Muscle layer of duodenum (tissue), 2 donors: Measurements from ENCODE around the gene MSANTD7.
A peak's percentile ranks its signal among the peaks of the same experiment; 100 is the strongest.
"Not testable (repeated sequence)": the region's sequence is repeated elsewhere in the genome, so short reads cannot be mapped to it uniquely, and the experiment has no call there.

Experiments used
- H3K27ac ChIP-seq: one replicate; pipeline ENCODE4 v1.7.0; 2013; ENCODE audit warnings: mild to moderate bottlenecking, low read length
- H3K27me3 ChIP-seq: one replicate; pipeline ENCODE4 v1.7.0; 2013; ENCODE audit warnings: low read depth, mild to moderate bottlenecking, control low read depth, low read length
- H3K36me3 ChIP-seq, 2 donors: one replicate each; pipeline ENCODE4 v1.7.0; 2013; ENCODE audit warnings: low read length in 2 of 2, control low read depth in 1 of 2, mild to moderate bottlenecking in 1 of 2; ENCODE audit not compliant: insufficient read depth in 2 of 2, control insufficient read depth in 1 of 2
- H3K4me1 ChIP-seq, 2 donors: one replicate each; pipeline ENCODE4 v1.7.0; 2013; ENCODE audit warnings: low read length in 2 of 2, mild to moderate bottlenecking in 2 of 2, control low read depth in 1 of 2, moderate library complexity in 1 of 2; ENCODE audit not compliant: insufficient read depth in 2 of 2, control insufficient read depth in 1 of 2
- H3K4me3 ChIP-seq, 2 donors: one replicate each; pipeline ENCODE4 v1.7.0; 2013; ENCODE audit warnings: low read length in 2 of 2, low read depth in 1 of 2, mild to moderate bottlenecking in 1 of 2
- H3K9me3 ChIP-seq, 2 donors: one replicate each; pipeline ENCODE4 v1.7.0; 2013; ENCODE audit warnings: low read length in 2 of 2, control low read depth in 1 of 2, mild to moderate bottlenecking in 1 of 2; ENCODE audit not compliant: control insufficient read depth in 1 of 2
- donor health status: healthy.

Gene MSANTD7

DNA sequence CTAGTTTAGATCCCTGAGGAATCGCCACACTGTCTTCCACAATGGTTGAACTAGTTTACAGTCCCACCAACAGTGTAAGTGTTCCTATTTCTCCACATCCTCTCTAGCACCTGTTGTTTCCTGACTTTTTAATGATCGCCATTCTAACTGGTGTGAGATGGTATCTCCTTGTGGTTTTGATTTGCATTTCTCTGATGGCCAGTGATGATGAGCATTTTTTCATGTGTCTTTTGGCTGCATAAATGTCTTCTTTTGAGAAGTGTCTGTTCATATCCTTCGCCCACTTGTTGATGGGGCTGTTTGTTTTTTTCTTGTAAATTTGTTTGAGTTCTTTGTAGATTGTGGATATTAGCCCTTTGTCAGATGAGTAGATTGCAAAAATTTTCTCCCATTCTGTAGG lies 26.8 kb downstream of the MSANTD7 start:
- H3K9me3 ChIP-seq, H3K4me3 ChIP-seq, H3K27me3 ChIP-seq, H3K4me1 ChIP-seq, H3K27ac ChIP-seq: not testable (repeated sequence)
- H3K36me3 ChIP-seq, result peaks cover 23 to 24% of the 10 kb centered on the region in 2 donors

DNA sequence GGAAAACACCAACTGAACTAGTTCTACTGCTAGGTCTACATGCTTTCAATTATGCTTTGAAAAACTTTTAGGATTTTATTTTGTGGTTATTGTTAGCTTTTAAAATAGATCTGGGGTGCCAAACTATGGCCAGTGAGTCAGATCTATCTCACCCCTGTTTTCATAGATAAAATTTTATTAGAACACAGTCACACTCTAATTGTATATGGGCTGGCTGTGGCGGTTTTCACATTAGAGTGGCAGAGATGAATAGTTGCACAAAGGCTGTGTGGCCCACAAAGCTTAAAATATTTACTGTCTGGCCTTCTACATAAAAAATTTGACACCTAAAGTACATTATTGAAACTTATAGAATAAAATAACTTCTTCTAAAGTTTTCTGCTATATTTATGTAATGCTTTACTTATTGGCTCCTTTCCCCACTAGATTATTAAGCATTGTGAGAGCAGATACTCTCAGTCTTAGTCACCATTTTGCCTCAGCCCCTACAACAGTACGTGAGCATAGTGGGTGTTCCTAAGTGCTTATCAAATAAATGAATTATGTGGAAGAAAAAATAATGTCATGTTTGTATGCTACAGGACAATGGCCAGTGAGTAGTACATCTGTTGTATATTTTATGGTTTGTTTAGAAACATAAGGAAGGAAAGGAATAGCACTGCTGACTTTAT lies 35.1 kb downstream of the MSANTD7 start:
- Histone ChIP-seq H3K4me1 (peaks cover 0 to 10% of the 10 kb centered on the region in 2 donors), H3K4me3 (no peak overlapping the region), H3K9me3 (no peaks in the 10 kb centered on the region), H3K27me3 (no peaks in the 10 kb centered on the region), H3K27ac (no peak overlapping the region), H3K36me3 (peaks cover 16% of the 10 kb centered on the region in 2 donors)

- peaks cover 7 to 22% of the 10 kb centered on the region in 2 donors for H3K4me1 ChIP-seq
- peaks cover 0 to 7% of the 10 kb centered on the region in 2 donors for H3K36me3 ChIP-seq
- no peak overlapping the region for H3K4me3 ChIP-seq
- no peaks in the 10 kb centered on the region for H3K9me3 ChIP-seq
- no peak overlapping the region for H3K27ac ChIP-seq
- H3K27me3 ChIP-seq, result no peaks in the 10 kb centered on the region
These were observed 37.8 kb downstream of the MSANTD7 start for GRCh38 chr10:14875941-14876340.

GRCh38 chr10:14876764-14877163 lies 38.7 kb downstream of the MSANTD7 start:
- Histone ChIP-seq H3K27ac (no peak overlapping the region), H3K4me3 (peak overlapping the region in 1 of 2 donors; percentile 98), H3K27me3 (no peaks in the 10 kb centered on the region), H3K36me3 (peaks cover 0 to 7% of the 10 kb centered on the region in 2 donors), H3K4me1 (peaks cover 7 to 22% of the 10 kb centered on the region in 2 donors), H3K9me3 (no peaks in the 10 kb centered on the region)

DNA sequence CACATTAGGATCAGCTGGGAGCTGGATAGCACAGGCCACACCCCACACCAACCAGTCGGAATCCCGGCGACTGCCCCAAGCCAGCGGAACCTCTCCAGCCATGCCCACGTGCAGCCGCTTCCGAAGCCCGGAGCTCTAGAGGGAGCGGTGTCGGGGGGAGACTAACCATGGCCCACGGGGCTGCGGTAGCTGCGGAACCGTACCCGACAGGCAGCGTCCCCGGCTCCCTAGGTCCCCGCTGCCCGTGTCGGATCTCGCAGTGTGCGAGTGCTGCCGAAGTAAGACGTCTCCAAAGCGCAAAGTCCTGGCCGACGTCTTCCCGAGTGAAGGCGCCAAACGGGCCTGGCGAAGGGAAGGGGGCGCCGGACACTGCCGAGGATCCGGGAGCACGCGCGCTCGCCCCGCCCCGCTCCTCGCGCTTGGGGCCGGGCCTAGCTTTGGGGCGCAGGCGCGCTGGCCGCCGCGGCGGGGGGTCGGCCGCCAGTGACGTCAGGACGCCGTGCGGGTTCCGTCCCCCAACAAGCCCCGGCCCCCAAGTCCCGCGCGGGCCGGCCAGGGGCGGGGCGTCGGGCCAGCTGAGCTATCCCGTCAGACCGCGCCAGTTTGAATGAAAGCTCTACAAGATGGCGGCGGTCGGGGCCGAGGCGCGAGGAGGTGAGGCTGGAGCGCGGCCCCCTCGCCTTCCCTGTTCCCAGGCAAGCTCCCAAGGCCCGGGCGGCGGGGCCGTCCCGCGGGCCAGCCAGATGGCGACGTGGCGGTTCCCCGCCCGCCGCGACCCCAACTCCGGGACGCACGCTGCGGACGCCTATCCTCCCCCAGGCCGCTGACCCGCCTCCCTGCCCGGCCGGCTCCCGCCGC lies 40.4 kb downstream of the MSANTD7 start, which contains the start of gene SUV39H2:
TSS of gene SUV39H2 (plus strand) at position 601 of the 858 bp plus-strand sequence. CDS start at position 624, 23 bp downstream.
- H3K9me3 ChIP-seq, result no peaks in the 10 kb centered on the region
- peaks cover 0 to 7% of the 10 kb centered on the region in 2 donors for H3K36me3 ChIP-seq
- H3K27ac ChIP-seq, result peak within 1 kb of the TSS; percentile 83
- no peaks in the 10 kb centered on the region for H3K27me3 ChIP-seq
- H3K4me1 ChIP-seq, result peaks cover 7 to 22% of the 10 kb centered on the region in 2 donors
- peak within 1 kb of the TSS; percentile 83 to 98 for H3K4me3 ChIP-seq

DNA sequence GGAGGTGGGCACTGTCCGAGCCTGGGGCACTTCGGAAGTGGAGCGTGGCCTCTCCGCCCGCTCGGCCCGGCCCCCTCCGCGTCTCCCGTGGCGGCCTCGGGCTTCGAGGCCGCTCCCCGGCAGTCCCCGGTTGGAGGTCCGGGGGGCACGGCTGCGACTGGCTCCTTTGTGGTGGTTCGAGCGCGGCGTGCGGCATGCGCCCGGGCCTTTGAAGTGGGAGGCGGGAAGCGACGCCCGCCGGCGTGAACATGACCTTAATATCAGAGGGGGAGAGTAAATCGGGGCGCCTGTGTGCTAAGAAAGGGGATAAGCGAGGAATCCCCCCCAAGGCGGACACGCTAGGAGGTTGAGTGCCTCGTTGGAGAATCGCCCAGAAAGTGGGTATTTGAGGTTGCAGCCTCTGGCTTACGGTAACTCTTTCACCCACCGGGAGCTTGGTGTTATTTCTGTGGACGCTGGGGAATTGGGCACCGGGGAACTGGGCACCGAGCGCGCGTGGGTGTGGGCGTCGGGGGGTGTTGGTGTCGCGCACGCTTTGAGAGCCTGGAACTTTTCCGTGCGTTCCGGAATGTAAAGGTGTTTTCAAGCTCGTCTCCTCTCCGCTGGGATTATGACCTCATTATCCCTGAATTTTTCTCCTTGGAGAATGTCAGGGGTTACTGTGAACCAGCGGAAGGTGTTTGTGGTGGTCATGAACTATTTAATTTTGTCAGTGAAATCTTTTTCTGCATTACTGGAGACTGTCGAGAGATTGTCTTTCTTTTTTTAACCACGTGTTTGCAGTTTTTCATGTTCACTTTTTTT lies 41.2 kb downstream of the MSANTD7 start:
- Histone ChIP-seq H3K27me3 (no peaks in the 10 kb centered on the region), H3K4me3 (peak overlapping the region; percentile 74 to 98), H3K36me3 (peaks cover 0 to 7% of the 10 kb centered on the region in 2 donors), H3K27ac (peak overlapping the region; percentile 32), H3K4me1 (peaks cover 7 to 22% of the 10 kb centered on the region in 2 donors), H3K9me3 (no peaks in the 10 kb centered on the region)

GRCh38 chr10:14879928-14880193 lies 41.8 kb downstream of the MSANTD7 start:
- Histone ChIP-seq H3K27ac (peak overlapping the region; percentile 32), H3K4me3 (peak overlapping the region; percentile 74 to 98), H3K27me3 (no peaks in the 10 kb centered on the region), H3K4me1 (peaks cover 7 to 22% of the 10 kb centered on the region in 2 donors), H3K9me3 (no peaks in the 10 kb centered on the region), H3K36me3 (peaks cover 0 to 7% of the 10 kb centered on the region in 2 donors)

GRCh38 chr10:14880229-14880628 lies 42.1 kb downstream of the MSANTD7 start:
- peak overlapping the region; percentile 74 to 98 for H3K4me3 ChIP-seq
- peaks cover 7 to 22% of the 10 kb centered on the region in 2 donors for H3K4me1 ChIP-seq
- peaks cover 0 to 7% of the 10 kb centered on the region in 2 donors for H3K36me3 ChIP-seq
- H3K27me3 ChIP-seq, result no peaks in the 10 kb centered on the region
- H3K9me3 ChIP-seq, result no peaks in the 10 kb centered on the region
- H3K27ac ChIP-seq, result no peak overlapping the region

DNA sequence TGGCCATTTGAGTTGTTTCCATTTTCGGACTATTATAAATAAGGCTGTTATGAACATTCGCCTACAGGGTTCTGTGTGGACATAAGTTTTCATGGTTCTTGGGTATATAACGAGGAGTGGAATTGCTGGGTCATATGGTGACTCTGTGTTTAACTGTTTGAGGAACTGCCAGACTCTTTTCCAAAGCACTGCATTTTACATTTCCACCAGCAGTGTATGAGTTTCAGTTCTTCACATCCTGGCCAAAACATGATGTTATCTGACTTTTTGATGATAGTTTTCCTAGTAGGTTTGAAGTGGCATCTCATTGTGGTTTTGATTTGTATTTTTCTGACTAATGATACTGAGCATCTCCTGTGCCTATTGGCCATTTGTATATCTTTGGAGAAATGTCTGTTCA lies 46.0 kb downstream of the MSANTD7 start:
- H3K9me3 ChIP-seq, result no peaks in the 10 kb centered on the region
- no peaks in the 10 kb centered on the region for H3K36me3 ChIP-seq
- no peak overlapping the region for H3K4me3 ChIP-seq
- no peaks in the 10 kb centered on the region for H3K27me3 ChIP-seq
- H3K27ac ChIP-seq, result no peak overlapping the region
- H3K4me1 ChIP-seq, result peaks cover 7 to 12% of the 10 kb centered on the region in 2 donors
